HG03575 (cell line): ENCODE results near the gene TBC1D20.
A peak's percentile ranks its signal among the peaks of the same experiment; 100 is the strongest.

Experiments
- ATAC-seq: cut with Tn5 transposase; IDR thresholded peaks from one replicate; pipeline ENCODE4 v1.9.1; 2021; ENCODE audit not compliant: unreplicated experiment, insufficient number of reproducible peaks, low FRiP score; ENCODE audit errors: extremely low read depth

Gene TBC1D20

GRCh38 chr20:444117-444516 is 18.2 kb downstream of the TBC1D20 start:
- ATAC-seq = no peak

- no peak for ATAC-seq
These were observed 19.0 kb downstream of the TBC1D20 start for GRCh38 chr20:443223-443775.

DNA sequence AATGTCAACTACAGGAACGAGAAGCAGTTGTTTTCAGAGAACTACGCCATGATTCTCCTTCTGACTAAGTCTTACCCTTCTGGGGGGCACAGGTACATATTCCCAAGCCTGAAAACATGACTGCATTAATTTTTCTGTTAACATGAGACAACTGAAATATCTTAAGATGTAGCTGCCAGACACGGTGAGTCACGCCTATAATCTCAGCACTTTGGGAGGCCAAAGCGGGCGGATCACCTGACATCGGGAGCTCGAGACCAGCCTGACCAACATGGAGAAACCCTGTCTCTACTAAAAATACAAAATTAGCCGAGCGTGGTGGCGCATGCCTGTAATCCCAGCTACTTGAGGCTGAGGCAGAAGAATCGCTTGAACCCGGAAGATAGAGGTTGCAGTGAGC is 21.7 kb downstream of the TBC1D20 start:
- no peak for ATAC-seq

DNA sequence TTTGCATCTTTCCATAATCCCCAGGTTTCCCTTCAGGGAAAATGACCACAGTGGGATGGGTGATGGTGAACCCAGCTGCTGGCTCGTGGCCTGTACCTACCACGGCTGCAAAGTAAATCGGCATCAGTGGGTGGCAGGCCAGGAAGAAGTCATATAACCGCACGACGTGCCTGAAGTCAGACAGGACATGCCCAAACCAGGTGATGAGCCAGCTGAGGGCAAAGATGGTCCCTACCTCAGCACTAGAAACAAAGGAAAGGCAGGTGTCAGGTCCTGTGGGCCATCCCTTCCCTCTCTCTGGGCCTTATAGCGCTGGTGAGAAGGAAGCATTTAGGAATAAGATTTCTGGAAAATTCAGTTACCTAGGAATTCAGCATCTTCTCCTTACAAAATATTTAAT is 22.2 kb downstream of the TBC1D20 start:
- ATAC-seq = no peak

GRCh38 chr20:438571-439469 is 23.5 kb downstream of the TBC1D20 start:
- ATAC-seq = no peak

DNA sequence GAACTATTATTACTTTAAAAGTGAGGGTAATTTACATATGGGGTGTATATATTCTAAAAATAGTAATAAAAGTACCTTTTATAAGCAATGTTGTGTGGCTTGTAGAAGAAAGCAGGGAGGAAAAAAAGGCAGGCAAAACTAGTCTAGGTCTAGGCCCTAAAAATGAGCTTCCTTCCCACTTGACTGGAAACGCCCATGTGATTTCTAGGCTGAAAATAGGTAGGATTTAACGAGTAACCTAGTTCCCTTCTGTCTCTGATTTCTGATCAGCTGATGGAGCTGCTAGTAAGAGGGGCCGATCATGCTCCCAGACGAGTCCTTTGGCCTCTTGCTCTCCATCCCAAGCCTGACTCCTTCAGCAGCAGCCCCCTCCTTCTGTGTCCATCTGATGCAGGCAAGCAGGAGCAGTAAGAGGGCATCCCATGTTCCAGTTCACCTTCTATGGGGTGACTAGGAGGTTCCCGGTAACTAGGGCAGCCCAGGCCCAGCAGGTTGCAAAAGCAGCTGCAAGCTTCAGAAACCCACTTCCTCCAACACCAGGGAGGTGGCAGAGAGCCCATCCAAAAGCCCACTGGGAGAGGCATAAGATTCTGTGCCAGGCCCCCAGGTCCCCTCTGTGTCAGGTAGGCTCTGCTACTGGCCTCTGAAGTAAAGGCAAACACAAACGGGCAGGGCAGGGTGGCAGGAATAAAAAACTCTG is 24.4 kb downstream of the TBC1D20 start:
- ATAC-seq = no peak

DNA sequence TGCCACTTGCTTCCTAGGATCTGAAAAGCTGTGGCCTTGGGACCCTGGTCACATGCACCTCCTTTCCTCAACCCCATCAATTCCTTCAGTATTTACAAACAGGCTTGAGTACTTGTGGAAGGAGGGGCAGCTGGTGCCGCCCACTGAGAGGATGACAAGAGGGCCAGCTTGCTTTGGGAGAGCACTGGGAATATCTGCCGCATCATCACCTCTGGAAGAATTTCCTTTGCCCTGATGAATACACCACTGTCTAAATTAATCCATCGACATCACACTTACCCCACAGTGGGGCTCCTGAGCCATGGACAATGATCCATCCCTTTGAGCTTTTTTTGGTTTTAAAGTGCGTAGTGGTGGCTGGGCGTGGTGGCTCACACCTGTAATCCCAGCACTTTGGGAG is 25.9 kb downstream of the TBC1D20 start:
- no peak for ATAC-seq

- no peak for ATAC-seq
These were observed 26.8 kb downstream of the TBC1D20 start for GRCh38 chr20:435558-435957.

- no peak for ATAC-seq
These were observed 27.5 kb downstream of the TBC1D20 start for GRCh38 chr20:434661-435419.

- no peak for ATAC-seq
These were observed 28.1 kb downstream of the TBC1D20 start for GRCh38 chr20:434221-434620.

DNA sequence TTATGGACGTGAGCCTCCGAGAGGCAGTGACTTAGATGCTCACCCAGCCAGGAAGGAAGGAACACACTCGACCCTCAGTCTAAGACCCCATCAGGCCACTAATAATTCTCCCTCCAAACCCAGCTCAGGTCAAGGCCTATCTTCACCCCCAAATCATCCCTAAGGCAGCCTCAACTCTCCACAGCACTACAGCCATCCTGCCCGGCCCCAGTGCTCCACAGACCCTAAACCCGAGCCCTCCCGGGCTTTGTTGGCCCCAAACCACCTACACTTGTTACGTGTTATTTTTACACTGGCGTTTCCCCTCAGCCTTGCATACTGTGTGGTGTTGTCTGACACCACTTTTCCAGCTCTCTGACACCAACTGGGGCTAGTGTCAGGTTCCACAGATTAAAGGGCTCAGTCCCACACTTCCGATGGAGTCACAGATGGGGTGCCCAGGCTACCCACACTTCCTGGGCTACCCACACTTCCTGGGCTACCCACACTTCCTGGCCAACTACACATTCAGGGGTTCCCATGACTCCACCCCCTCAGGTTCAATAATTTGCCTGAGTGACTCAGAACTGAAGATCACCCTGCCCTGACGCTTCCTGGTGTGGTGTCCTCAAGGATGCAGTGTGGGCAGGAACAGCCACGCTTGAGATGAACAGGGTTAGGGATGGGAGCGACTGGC is 28.9 kb downstream of the TBC1D20 start:
- ATAC-seq = peak; percentile 69

GRCh38 chr20:432677-433299 is 29.5 kb downstream of the TBC1D20 start:
- no peak for ATAC-seq

DNA sequence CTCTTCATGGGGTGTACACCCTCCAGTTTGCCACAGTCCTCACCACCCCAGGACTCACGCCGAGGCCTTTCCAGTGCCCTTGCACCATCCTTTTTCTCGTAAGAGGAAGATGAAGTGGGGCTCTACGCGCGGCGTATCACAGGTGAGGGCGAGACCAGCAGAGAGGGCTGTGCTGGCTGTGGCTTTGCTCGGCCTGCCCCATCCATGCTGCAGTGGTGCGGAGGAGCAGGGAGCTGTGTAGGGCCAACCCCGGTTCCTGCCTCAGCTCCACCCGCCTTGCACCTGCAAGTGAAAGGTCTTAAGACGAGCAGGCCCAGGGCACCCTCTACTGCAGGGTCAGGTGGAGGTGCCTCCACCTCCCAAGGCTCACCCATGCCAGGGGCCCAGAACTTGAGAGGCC is 30.1 kb downstream of the TBC1D20 start:
- ATAC-seq = no peak

DNA sequence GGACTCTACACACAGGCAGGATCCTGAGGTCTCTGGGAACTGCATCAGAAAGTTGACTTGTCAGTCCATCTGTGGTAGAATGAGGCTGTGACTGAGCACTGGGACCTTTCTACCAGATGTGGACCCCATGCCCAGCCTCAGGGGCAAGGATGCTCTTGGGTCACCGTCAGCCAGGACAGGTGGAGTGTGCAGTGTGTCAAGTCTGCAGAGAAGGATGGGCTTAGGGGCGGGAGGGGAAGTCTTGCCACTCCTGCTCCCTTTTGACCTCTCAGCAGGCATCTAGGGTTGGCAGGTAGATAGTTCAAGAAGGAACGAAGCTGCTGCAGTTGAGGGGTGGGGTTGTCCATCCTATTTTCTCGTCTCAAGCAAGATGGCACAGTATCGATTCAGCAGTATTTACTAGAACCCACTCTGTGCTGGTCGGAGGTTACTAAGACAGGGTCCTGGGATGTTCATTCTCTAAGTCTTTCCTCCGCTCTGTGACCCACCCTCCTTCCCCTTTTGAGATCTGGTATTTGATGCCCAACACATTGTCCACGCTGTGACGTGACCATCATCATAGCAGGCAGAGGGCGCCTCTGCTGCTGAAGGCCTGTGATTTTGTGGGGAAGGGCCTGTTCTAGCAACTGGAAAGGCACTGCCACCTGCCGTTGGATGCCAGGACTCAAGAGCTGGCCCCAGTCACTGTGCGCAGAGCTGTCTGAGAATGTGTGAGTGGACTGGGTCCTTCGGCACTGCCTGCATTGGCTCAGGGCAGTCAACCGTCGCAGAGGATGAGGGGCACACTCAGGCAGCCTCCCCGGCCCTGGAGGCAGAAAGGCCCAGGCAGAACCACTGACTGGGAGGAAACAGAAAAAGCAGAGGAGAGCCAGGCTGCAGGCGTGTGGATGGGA is 31.1 kb downstream of the TBC1D20 start:
- ATAC-seq = no peak

DNA sequence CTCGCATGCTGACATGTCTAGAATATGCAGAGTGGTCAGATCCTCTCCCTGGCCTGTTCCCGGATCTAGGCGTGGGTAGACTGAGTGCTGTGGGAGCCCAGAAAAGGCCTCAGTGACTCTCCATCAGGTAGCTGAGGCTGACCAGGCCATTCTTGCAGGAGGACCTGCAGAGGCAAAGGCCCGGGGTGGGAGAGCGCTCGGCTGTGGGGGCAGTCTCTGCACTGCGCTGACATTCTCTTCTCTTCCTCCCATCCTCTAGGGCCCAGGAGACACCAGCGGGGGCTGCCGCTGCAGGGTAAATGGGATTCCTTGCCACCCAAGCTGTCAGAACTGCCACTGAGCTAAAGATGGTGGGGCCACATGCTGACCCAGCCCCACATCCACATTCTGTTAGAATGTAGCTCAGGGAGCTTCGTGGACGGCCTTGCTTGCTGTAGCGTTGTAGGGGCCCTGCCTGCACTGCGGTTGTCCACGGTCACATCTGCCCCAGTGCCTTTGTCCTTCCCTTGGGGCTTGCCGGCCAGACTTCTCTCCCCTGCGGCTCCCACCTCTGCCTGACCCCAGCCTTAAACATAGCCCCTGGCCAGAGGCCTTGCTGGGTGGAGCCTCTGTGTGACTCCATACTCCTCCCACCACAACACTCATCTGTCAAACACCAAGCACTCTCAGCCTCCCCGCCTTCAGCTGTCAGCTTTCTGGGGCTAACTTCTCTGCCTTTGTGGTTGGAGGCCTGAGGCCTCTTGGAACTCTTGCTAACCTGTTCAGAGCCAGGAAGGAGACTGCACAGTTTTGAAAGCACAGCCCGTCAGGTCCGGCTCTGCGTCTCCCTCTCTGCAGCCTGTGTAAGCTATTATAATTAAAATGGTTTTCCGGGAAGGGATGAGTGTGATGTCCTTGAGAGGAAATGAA is 32.0 kb downstream of the TBC1D20 start:
- no peak for ATAC-seq

- ATAC-seq = no peak
These were observed 33.6 kb downstream of the TBC1D20 start for GRCh38 chr20:428658-429200.
